ENCODE data around the gene EVX2. TPM values are rescaled to one million over a fixed set of nuclear protein-coding genes. Genes with fewer than 3 reads are reported as not detected.

EVX2 gene
- total RNA-seq, 2 donors from 2014 or later: not detected

DNA sequence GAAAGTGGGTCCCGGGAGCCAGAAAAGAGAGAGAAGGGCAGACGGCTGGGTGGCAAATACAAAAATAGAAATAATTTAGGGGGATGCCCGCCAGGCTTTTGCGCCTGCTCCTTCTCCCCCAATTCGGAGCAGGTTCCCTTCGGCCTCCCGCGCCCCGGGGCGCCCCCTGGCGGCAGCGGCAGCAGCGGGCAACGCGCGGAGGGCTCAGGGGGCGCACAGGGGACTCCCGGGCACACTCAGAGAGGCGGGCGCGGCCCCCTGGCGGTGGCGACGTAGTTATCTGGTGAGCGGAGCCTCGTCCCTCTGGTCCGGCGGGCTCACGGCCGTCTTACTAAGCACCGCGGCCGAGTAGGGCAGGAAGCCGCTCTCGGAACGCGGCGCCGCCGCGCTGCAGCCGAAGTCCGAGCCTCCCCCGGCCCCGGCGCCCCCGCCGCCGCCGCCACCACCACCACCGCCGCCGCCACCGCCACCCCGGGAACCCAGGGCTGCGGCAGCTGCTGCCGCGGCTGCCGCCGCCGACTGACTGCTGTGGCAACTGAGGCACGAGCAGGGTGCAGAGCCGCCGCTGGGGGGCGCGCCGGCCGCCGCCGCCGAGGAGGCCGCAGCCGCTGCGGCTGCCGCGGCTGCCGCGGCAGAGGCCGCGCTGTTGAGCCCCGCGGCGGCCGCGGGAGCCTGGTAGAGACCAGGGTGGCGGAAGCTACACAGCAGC is 3.8 kb downstream of the EVX2 start:
- H3K9me3 Mint-ChIP-seq: peaks cover 7% of the 10 kb centered on the region
- peaks cover 38% of the 10 kb centered on the region for H3K36me3 Mint-ChIP-seq (ENCODE audit: low read depth)
- H3K27me3 Mint-ChIP-seq: peaks cover 65% of the 10 kb centered on the region
- peak overlapping the region; percentile 38 for H3K4me3 Mint-ChIP-seq
- no peaks in the 10 kb centered on the region for H3K4me1 Mint-ChIP-seq
- ATAC-seq (replicated peaks): no peak
- H3K27ac Mint-ChIP-seq: no peak overlapping the region

DNA sequence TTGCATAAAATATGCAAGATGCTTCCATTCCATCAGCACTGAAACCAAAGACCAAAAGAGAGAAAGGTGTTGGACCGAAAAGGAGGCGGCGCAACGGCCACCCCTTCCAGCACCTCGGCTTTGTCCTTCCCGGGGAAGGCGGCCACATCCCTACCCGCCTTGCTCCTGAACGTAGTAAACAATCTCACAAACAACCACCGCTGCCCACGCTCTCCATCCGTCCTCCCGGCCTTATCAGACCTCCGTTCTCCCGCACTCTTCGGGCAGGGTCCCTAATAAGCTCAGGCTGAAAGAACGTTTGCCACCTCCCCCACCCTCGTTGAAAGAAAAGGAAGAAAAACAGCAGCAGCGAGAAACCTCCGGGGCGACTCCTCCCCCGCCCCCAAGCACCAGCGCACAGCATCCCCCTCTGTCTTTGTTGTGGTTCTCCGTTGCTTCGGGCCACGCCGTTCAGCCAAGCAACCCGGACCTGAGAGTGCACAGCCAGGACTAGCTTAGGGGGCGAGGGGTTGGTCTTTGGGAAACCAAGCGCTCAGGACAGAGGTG is 4.4 kb downstream of the EVX2 start:
- ATAC-seq (replicated peaks): no peak
- Mint-ChIP-seq H3K4me1 (no peaks in the 10 kb centered on the region), H3K27me3 (peaks cover 65% of the 10 kb centered on the region), H3K9me3 (peaks cover 7% of the 10 kb centered on the region), H3K4me3 (peak overlapping the region; percentile 38), H3K27ac (no peak overlapping the region), H3K36me3 (ENCODE audit: low read depth) (peaks cover 32% of the 10 kb centered on the region)

DNA sequence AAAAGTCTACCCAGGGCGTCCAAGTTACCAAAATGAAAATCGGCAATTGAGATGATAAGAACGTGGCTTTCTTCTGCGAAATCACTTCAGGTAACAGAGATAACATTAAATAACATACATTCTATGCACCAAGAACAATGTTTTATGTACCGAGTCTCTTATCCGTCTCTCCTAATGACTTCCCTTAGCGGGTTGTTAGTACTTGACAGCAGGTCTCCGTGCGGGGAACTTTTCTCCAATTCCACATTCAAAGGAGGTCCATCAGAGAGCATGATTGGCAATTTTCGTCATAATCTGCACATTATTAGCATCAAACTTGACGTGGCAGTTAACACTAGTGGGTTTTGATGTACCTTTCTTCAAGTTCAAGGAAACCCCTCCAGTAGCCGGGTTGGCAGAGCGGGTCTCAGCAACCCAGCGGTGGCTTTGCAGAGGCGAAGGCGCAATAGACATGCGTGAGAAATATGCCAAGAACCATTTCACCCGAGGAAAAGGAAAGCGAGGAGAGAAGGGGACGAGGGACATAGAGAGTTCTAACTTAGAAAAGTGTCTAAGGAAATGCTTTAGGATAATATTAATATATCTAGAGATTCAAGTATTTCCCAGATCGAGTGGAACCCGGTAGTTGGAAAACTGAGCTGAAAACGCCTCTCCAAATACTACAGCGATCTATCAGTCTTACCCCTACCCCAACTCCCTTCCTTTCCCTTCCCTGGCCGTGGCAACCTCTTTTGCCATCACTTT is 5.0 kb downstream of the EVX2 start:
- Mint-ChIP-seq H3K27ac (no peak overlapping the region), H3K36me3 (ENCODE audit: low read depth) (peaks cover 26% of the 10 kb centered on the region), H3K4me3 (peak overlapping the region; percentile 38), H3K9me3 (peaks cover 7% of the 10 kb centered on the region), H3K27me3 (peaks cover 63% of the 10 kb centered on the region), H3K4me1 (no peaks in the 10 kb centered on the region)
- no peak for ATAC-seq (replicated peaks)

DNA sequence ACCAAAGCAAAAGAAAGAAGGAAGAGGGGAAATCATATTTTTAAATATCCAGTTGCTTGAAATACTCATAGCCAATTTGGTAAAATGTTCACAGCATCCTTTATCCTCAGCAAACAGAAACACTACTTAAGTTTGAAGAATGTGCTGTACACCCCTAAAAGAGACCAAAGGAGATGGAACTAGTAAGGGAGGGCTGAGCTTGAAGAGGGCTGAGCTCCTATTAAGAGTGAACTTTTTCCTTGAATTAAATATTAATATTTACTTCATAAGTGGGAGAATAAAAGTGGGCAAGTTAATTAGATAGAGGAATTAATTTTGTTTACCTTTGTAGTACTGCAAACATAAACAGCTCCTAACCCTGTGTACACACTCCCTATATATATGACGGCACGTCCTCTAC is 7.0 kb downstream of the EVX2 start:
- Mint-ChIP-seq H3K27ac (no peak overlapping the region), H3K9me3 (peaks cover 7% of the 10 kb centered on the region), H3K4me3 (no peak overlapping the region), H3K4me1 (no peaks in the 10 kb centered on the region), H3K36me3 (ENCODE audit: low read depth) (peaks cover 24% of the 10 kb centered on the region), H3K27me3 (peaks cover 67% of the 10 kb centered on the region)
- ATAC-seq (replicated peaks): no peak

DNA sequence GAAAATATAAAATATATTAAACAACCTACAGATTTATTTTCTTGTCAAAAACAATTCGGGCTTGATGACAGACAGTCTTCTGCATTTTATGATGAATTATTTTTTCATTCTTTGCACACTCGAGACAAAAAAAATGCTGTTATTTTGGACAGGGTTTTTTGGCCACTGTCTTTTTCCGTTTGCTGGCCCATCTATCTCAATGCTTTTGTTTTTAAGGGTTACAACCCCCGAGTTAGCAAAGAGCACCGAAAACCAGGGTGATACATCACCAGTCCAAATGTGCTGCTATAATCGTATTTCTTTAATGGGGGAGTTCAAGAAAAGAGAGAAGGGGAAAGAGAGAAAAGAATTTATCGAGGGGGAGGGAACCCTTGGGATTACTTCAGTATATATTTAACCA is 7.7 kb downstream of the EVX2 start:
- peaks cover 63% of the 10 kb centered on the region for H3K27me3 Mint-ChIP-seq
- no peak overlapping the region for H3K27ac Mint-ChIP-seq
- ATAC-seq (replicated peaks): no peak
- no peaks in the 10 kb centered on the region for H3K4me1 Mint-ChIP-seq
- peaks cover 17% of the 10 kb centered on the region for H3K36me3 Mint-ChIP-seq (ENCODE audit: low read depth)
- H3K9me3 Mint-ChIP-seq: peaks cover 7% of the 10 kb centered on the region
- no peak overlapping the region for H3K4me3 Mint-ChIP-seq

DNA sequence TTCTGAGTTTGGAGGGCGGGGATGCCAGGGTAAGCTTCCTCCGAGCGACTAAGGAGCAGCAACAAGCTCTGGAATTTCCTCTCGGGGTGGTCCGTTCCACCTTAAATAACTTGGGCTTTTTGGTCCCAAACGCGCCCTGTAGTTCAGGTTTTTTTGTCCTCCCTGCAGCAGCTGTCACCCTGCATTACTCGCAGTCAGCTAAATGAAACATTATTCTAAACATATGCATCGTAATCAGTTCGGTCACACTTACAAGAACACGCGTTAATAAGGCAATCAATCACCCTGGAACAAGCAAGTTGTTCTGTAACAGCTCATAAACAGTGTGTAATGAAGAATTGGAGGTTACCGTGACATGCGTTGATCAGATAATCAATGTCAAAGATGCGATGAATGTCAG is 8.3 kb downstream of the EVX2 start:
- H3K4me3 Mint-ChIP-seq: no peak overlapping the region
- H3K27me3 Mint-ChIP-seq: peaks cover 68% of the 10 kb centered on the region
- peaks cover 7% of the 10 kb centered on the region for H3K9me3 Mint-ChIP-seq
- no peaks in the 10 kb centered on the region for H3K4me1 Mint-ChIP-seq
- ATAC-seq (replicated peaks): no peak
- peaks cover 14% of the 10 kb centered on the region for H3K36me3 Mint-ChIP-seq (ENCODE audit: low read depth)
- no peak overlapping the region for H3K27ac Mint-ChIP-seq

DNA sequence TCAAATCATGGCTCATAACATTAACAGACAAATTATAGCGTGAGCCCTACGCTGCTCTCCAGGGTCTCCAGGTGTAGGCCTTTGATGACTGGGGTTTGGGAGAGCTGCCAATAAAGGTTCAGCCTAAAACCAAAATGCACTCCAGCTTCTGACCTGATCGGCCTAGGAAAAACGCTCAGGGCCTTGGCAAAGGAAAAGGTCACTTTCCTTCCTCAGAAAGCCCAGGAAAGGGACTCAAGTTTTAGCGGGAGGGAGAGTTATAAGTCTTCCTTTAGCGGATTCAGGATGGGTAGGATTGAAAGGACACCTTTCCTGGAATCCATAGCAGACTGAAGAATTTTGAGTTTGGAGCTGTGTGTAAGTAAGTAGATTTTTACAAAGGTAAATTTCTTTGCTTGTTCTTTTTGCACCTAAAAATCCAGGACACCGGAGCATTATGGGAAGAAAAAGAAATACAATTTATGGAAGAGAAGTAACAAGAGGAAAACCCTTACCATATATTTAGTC is 8.8 kb downstream of the EVX2 start:
- H3K9me3 Mint-ChIP-seq: peaks cover 7% of the 10 kb centered on the region

DNA sequence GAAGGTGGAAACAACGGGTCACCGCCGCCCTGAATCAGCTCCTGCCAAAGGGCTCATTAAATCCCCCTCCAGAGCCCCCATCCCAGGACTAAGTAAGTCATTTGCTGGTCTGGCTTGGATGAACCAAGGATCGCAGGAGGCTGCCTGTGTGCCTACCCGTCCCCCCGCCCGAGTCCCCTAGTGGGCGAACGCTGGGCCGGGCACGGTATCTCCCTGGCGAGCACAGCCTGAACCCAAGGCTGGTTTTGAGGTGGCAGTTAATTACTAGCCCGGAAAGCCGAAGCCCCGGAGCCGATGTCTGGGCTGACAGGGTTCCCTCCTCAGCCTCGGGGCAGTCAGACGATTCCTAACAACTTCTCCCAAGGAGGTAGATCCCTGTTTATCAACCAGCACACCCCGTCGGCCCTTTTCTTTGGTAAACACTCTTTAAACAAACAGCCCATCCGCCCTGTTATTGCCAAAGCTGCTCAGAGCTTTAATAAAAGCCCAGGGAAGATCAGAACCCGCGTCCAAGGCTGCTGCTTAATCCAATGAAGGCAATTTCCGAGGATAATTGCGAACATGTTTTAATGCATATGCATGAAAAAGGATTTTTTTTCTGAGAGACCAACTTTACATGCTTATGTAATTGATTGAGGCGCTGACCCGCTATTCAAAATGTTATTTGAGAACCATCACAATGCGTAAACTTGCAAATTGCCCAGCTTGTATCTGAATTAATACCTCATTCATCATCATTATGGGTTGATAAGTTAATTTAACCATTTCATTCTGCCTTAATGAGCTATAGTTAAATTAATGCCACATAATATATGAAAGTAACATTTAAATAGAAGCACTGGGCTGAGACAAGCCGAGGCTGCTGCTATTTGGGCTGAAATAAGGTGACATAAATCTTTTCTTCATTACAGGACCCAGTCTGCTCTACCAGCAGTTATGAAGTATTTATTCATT is 10.5 kb downstream of the EVX2 start:
- peaks cover 75% of the 10 kb centered on the region for H3K27me3 Mint-ChIP-seq
- no peaks in the 10 kb centered on the region for H3K4me1 Mint-ChIP-seq
- no peak for ATAC-seq (replicated peaks)
- no peak overlapping the region for H3K27ac Mint-ChIP-seq
- peaks cover 1% of the 10 kb centered on the region for H3K36me3 Mint-ChIP-seq (ENCODE audit: low read depth)
- peaks cover 3% of the 10 kb centered on the region for H3K9me3 Mint-ChIP-seq
- H3K4me3 Mint-ChIP-seq: no peak overlapping the region

More for the DNA sequence above, 8.8 kb downstream of the EVX2 start:
- Mint-ChIP-seq H3K4me3 (no peak overlapping the region), H3K27me3 (peaks cover 73% of the 10 kb centered on the region), H3K36me3 (ENCODE audit: low read depth) (peaks cover 14% of the 10 kb centered on the region), H3K4me1 (no peaks in the 10 kb centered on the region), H3K27ac (no peak overlapping the region)
- ATAC-seq (replicated peaks): no peak

DNA sequence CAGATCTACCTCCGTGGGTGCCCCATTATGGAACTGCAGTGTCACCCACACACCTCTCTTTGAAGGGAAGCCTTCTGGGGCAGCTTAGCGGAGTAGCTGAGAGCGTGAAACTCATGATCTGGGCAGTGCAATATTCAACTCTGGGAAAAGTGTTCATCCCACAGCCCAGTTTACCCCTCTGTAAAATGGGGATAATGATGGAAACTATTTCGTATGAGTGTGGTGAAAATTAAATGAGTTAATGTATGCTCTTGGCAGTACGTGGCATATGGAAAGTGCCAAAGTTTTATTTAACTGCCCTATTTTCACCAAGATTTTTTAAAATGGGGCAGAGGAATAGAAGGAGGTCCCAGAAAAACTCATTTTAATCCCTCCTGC is 11.5 kb downstream of the EVX2 start:
- H3K36me3 Mint-ChIP-seq (ENCODE audit: low read depth): no peaks in the 10 kb centered on the region
- H3K4me1 Mint-ChIP-seq: no peaks in the 10 kb centered on the region
- H3K27me3 Mint-ChIP-seq: peaks cover 78% of the 10 kb centered on the region
- ATAC-seq (replicated peaks): no peak
- no peak overlapping the region for H3K4me3 Mint-ChIP-seq
- H3K27ac Mint-ChIP-seq: no peak overlapping the region
- peaks cover 3% of the 10 kb centered on the region for H3K9me3 Mint-ChIP-seq

DNA sequence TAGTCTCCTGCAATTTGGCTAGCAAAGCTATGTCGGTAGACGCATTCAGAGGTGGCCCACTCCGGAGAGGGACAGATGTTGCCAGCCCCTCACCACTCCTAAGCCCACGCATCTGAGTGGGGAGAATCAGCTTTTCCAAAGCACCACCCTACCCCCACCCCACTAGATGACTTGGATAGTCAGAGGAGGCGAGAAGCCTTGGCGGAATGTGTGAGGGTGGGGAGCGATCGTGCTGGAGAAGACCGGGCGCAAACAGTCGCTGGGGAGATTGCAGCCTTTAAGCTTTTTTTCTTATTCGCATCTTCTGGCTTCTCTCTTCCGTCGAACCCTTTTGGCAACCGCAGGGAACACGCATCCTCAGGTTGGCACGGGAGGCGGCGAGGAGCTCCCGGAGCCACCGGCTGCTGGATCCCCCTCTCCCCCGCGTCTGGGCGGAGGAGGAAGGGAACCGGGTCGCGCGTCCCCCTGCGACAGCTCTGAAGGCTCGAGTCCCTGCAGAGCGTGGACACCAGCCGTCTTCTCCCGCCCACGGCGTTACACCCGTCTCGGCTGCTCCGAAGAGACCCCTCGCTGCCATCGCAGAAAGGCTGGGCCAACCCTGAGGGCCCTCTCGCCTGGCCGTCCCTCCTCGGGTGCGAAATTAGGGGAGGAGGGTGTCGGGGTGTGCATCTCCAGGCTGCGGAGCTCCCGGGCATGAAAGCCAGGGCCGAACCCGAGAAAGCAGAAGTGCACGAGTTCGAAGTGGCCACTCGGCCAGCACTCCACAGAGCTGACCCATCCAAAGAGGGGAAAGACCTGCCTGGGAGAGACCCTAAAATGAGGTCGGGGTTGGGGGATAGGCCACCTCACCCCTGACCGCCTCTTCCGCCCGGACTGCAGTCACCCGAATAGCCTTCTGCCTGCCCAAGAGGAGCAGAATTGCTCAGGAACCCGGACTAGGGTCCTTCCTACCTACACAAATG is 12.2 kb downstream of the EVX2 start:
- Mint-ChIP-seq H3K27ac (no peak overlapping the region), H3K4me1 (no peaks in the 10 kb centered on the region), H3K4me3 (no peak overlapping the region), H3K9me3 (peaks cover 3% of the 10 kb centered on the region), H3K27me3 (peaks cover 77% of the 10 kb centered on the region), H3K36me3 (ENCODE audit: low read depth) (no peaks in the 10 kb centered on the region)
- no peak for ATAC-seq (replicated peaks)

DNA sequence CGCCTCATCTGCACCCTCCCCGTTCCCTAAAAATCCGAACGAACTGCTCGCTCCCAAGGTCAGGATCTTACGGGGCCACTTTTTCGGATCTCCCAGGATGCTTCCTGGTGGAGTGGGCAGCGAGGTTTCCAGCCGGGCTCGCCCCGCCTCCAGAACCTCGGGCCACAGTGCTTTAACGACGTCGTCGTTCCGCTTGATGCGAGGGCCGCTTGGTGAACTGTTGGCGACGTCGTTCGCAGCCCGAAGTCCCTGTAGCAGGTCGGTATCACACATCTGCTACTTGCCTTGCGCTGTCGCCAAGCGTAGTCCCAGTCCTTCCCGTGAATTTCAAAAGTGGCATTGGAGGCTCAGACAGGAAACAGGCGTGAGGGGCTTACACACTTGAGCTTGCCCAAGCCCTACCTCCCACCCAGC is 15.3 kb downstream of the EVX2 start:
- Mint-ChIP-seq H3K27me3 (peaks cover 72% of the 10 kb centered on the region), H3K27ac (no peak overlapping the region), H3K36me3 (ENCODE audit: low read depth) (no peaks in the 10 kb centered on the region), H3K4me3 (no peak overlapping the region), H3K9me3 (no peaks in the 10 kb centered on the region), H3K4me1 (no peaks in the 10 kb centered on the region)
- ATAC-seq (replicated peaks): no peak

DNA sequence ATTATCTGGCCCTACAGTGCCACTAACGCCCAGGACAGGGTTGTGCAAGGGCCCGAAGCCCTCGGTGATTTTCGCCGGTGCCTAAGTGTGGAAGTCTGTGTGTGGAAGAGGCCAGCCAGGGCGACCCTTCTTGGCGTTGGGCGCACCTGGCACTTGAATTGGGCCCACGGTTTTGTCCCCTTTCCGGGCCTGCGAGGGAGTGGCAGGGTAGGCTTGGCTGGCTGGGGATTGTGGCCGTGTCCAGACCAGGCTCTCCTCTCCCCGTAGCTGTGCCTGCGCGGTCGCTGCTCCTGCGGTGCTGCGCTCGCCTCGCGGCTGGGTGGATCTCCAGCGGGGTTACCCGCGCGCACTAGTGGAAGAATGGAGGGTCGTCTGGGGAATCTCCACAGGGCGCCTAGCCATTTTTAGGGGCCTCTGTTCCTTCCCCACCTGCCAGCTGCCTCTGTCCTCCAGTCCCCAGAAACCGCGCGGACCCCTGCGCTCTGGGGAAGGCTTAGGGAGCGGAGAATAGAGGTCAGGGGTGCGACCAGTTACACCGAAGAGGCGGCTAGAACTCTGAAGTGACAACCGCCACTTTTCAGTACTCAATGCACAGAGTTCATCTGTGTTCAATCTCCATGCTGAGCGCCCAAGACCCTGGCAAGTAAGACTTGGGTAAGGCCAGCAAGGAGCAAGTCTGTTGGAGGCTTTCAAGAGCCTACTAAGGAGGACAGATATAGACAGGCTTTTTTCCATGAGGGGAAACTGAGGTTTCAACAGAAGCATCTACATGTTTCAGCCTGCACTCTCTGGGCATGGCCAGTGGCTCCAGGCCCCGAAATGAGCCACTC is 16.0 kb downstream of the EVX2 start:
- Mint-ChIP-seq H3K27me3 (peaks cover 70% of the 10 kb centered on the region), H3K4me3 (no peak overlapping the region), H3K36me3 (ENCODE audit: low read depth) (no peaks in the 10 kb centered on the region), H3K27ac (no peak overlapping the region), H3K9me3 (no peaks in the 10 kb centered on the region), H3K4me1 (no peaks in the 10 kb centered on the region)
- no peak for ATAC-seq (replicated peaks)
